Measurements from ENCODE around the gene RUFY3.

GRCh38 chr4:70674731-70675130 lies 47.0 kb upstream of the RUFY3 start:
- no peak for TF ChIP-seq POLR2A (IDR thresholded peaks at IDR 0.05; ENCODE audit: low read depth, low read length)
- TF ChIP-seq TAF1 (IDR thresholded peaks at IDR 0.05; ENCODE audit: borderline replicate concordance, low read depth, low read length): no peak
- TF ChIP-seq POLR2AphosphoS5 (IDR thresholded peaks at IDR 0.05; ENCODE audit: low read depth, low read length): no peak
